ENCODE results near the gene CDT1.

The CDT1 gene

GRCh38 chr16:88840600-88841215 lies 37.1 kb downstream of the CDT1 start:
- DNase-seq = no peak

GRCh38 chr16:88841521-88842307 lies 38.1 kb downstream of the CDT1 start:
- no peak for DNase-seq

GRCh38 chr16:88842308-88842756 lies 38.7 kb downstream of the CDT1 start:
- no peak for DNase-seq

GRCh38 chr16:88842806-88843205 lies 39.2 kb downstream of the CDT1 start:
- no peak for DNase-seq

GRCh38 chr16:88843256-88843655 lies 39.7 kb downstream of the CDT1 start:
- DNase-seq = no peak

- DNase-seq = no peak
These were observed 40.9 kb downstream of the CDT1 start for GRCh38 chr16:88844419-88845036.

GRCh38 chr16:88846088-88846487 lies 42.5 kb downstream of the CDT1 start:
- no peak for DNase-seq

GRCh38 chr16:88847654-88848053 lies 44.1 kb downstream of the CDT1 start:
- no peak for DNase-seq

GRCh38 chr16:88848557-88848956 lies 45.0 kb downstream of the CDT1 start:
- no peak for DNase-seq

GRCh38 chr16:88850531-88851199 lies 47.1 kb downstream of the CDT1 start:
- DNase-seq = no peak

GRCh38 chr16:88851616-88852015 lies 48.0 kb downstream of the CDT1 start:
- DNase-seq = no peak

GRCh38 chr16:88853325-88853941 lies 49.8 kb downstream of the CDT1 start:
- DNase-seq = no peak

GRCh38 chr16:88854306-88855111 lies 50.9 kb downstream of the CDT1 start:
- DNase-seq = no peak

GRCh38 chr16:88855176-88855575 lies 51.6 kb downstream of the CDT1 start:
- no peak for DNase-seq

GRCh38 chr16:88855736-88856121 lies 52.1 kb downstream of the CDT1 start:
- DNase-seq = no peak

GRCh38 chr16:88856122-88856827 lies 52.7 kb downstream of the CDT1 start:
- DNase-seq = no peak

GRCh38 chr16:88856828-88857727 lies 53.5 kb downstream of the CDT1 start, which contains the start of the genes GALNS and TRAPPC2L:
Gene GALNS, minus strand, starts transcription at chr16:88856947. Its CDS starts 70 bp downstream, at chr16:88856877.
Gene TRAPPC2L, plus strand, starts transcription at chr16:88857127. Its CDS starts 24 bp downstream, at chr16:88857151.
- DNase-seq = peak; percentile 95

- peak; percentile 48 for DNase-seq
These were observed 54.2 kb downstream of the CDT1 start for GRCh38 chr16:88857728-88858339.

Measured in NCI-H1092 treated with DMSO at 0.1 percent for 48 hours (cell line).